ENCODE measurements around the gene MCUR1. TPM values are rescaled to one million over a fixed set of nuclear protein-coding genes. Genes with fewer than 3 reads are reported as not detected.

MCUR1 gene
- total RNA-seq, 1 experiment from 2014 or later = 33.1 TPM

GRCh38 chr6:13765570-13765969 lies 48.8 kb downstream of the MCUR1 start:
- Histone ChIP-seq H3K4me1 (ENCODE audit: control insufficient read depth, insufficient read depth, low read length) (no peaks in the 10 kb centered on the region), H3K27me3 (ENCODE audit: control insufficient read depth, insufficient read depth, low read length) (no peaks in the 10 kb centered on the region), H3K4me3 (ENCODE audit: low read depth in 2 of 2, low read length in 2 of 2) (no peak overlapping the region), H3K27ac (ENCODE audit: low read length) (no peak overlapping the region), H3K36me3 (ENCODE audit: control insufficient read depth, insufficient read depth, low read length) (no peaks in the 10 kb centered on the region), H3K9me3 (ENCODE audit: control insufficient read depth, insufficient read depth, low read depth, low read length) (no peaks in the 10 kb centered on the region)
- in situ Hi-C loops (cut with HindIII; ENCODE audit: low pct_unique_long_range_greater_than_20kb, low sequenced_read_pairs) = no loop called here
- ChIA-PET POLR2A (no interaction called here), CTCF (no interaction called here)
- no peak for TF ChIP-seq TCF7L2 (IDR thresholded peaks at IDR 0.05; ENCODE audit: low read depth, low read length)
- no peak for TF ChIP-seq POLR2AphosphoS5 (IDR thresholded peaks at IDR 0.05; ENCODE audit: low read depth, low read length)
- no peak for TF ChIP-seq SIN3A (IDR thresholded peaks at IDR 0.05; ENCODE audit: borderline replicate concordance, insufficient read depth, low read depth, low read length)
- TF ChIP-seq REST (IDR thresholded peaks at IDR 0.05; ENCODE audit: insufficient read depth in 1 of 2, low read depth in 2 of 2, low read length in 1 of 2) = no peak
- no peak for TF ChIP-seq CTCF (IDR thresholded peaks at IDR 0.05)
- intact Hi-C loops (cut with micrococcal nuclease; ENCODE audit: unreplicated experiment) = no loop called here
- DNase-seq (ENCODE audit: low read depth, low spot score) (no peak), ATAC-seq (no peak)
- BruUV-seq (replicated peaks) = no TSS peak

- TF ChIP-seq CTCF (IDR thresholded peaks at IDR 0.05) (no peak), SIN3A (IDR thresholded peaks at IDR 0.05; ENCODE audit: borderline replicate concordance, insufficient read depth, low read depth, low read length) (no peak), POLR2AphosphoS5 (IDR thresholded peaks at IDR 0.05; ENCODE audit: low read depth, low read length) (no peak), TCF7L2 (IDR thresholded peaks at IDR 0.05; ENCODE audit: low read depth, low read length) (no peak), REST (IDR thresholded peaks at IDR 0.05; ENCODE audit: insufficient read depth in 1 of 2, low read depth in 2 of 2, low read length in 1 of 2) (no peak)
- no TSS peak for BruUV-seq (replicated peaks)
- ChIA-PET CTCF (no interaction called here), POLR2A (no interaction called here)
- Histone ChIP-seq H3K9me3 (ENCODE audit: control insufficient read depth, insufficient read depth, low read depth, low read length) (no peaks in the 10 kb centered on the region), H3K36me3 (ENCODE audit: control insufficient read depth, insufficient read depth, low read length) (no peaks in the 10 kb centered on the region), H3K27ac (ENCODE audit: low read length) (no peak overlapping the region), H3K27me3 (ENCODE audit: control insufficient read depth, insufficient read depth, low read length) (no peaks in the 10 kb centered on the region), H3K4me3 (ENCODE audit: low read depth in 2 of 2, low read length in 2 of 2) (no peak overlapping the region), H3K4me1 (ENCODE audit: control insufficient read depth, insufficient read depth, low read length) (no peaks in the 10 kb centered on the region)
- in situ Hi-C loops (cut with HindIII; ENCODE audit: low pct_unique_long_range_greater_than_20kb, low sequenced_read_pairs) (no loop called here), intact Hi-C loops (cut with micrococcal nuclease; ENCODE audit: unreplicated experiment) (no loop called here)
- DNase-seq (ENCODE audit: low read depth, low spot score) (no peak), ATAC-seq (no peak)
Observed at GRCh38 chr6:13764996-13765395, 49.4 kb downstream of the MCUR1 start.

Measured in Panc1 (cell line).